Right lobe of liver (tissue), 6 donors: ENCODE data around the gene AZU1. TPM values are rescaled to one million over a fixed set of nuclear protein-coding genes. Genes with fewer than 3 reads are reported as not detected.

Experiments used
- ATAC-seq, 4 donors: fragments of 200-7000 bp; cut with Tn5 transposase; one replicate each; pipeline ENCODE4 v1.9.1; 2020; ENCODE audit warnings: mild to moderate bottlenecking in 4 of 4, moderate library complexity in 4 of 4
- DNase-seq, 3 donors: peaks; one replicate each; pipeline ENCODE4 v3.0.0-alpha.2; 2020
- H3K27ac ChIP-seq, 3 donors: fragments of 200-600 bp; one replicate each; pipeline ENCODE4 v1.8.0; 2022
- H3K27me3 ChIP-seq, 2 donors: fragments of 200-600 bp; one replicate each; pipeline ENCODE4 v1.8.0; 2022
- H3K36me3 ChIP-seq, 4 donors: fragments of 200-600 bp; sonication (generic) in 1 of 4; one replicate each; pipeline versions ENCODE4 v1.5.1 to v1.8.0; 2017 to 2022; ENCODE audit warnings: control low read depth in 1 of 4
- H3K4me1 ChIP-seq, 4 donors: fragments of 200-600 bp; sonication (generic) in 1 of 4; one replicate each; pipeline versions ENCODE4 v1.5.1 to v1.8.0; 2017 to 2022; ENCODE audit warnings: control low read depth in 1 of 4
- H3K4me3 ChIP-seq, 3 donors: fragments of 200-600 bp; one replicate each; pipeline ENCODE4 v1.8.0; 2022
- H3K9me3 ChIP-seq, 4 donors: fragments of 200-600 bp; sonication (generic) in 1 of 4; one replicate each; pipeline versions ENCODE4 v1.5.1 to v1.8.0; 2017 to 2022; ENCODE audit warnings: control low read depth in 1 of 4
- CTCF ChIP-seq, 4 donors: fragments of 200-600 bp in 3 of 4; fragments of 450-650 bp in 1 of 4; IDR thresholded peaks; one replicate each; pipeline versions ENCODE4 v1.5.1 to v1.8.0; 2016 to 2022; ENCODE audit warnings: antibody characterized with exemption in 4 of 4, mild to moderate bottlenecking in 2 of 4
- POLR2A ChIP-seq: fragments of 450-650 bp; IDR thresholded peaks from one replicate; pipeline ENCODE4 v1.6.1; 2017; ENCODE audit warnings: antibody characterized with exemption, mild to moderate bottlenecking
- WGBS: methylation state at CpG from one replicate; pipeline ENCODE4 v1.1.6; 2018; ENCODE audit warnings: low coverage, low lambda C conversion rate; ENCODE audit not compliant: insufficient coverage; ENCODE audit errors: missing lambda C conversion rate; 5-methylcytosine and 5-hydroxymethylcytosine counted together
- intact Hi-C, 2 donors: fragments of 100-400 bp; cut with DNase I; formaldehyde crosslinking; loops; one replicate each; pipeline versions ENCODE4 v1.11.2 to v1.14.1; 2022
- total RNA-seq, 6 experiments: library from RNA; depleted of rRNA in 2 of 6; stranded (reverse); fragments of >200 nt in 2 of 6; fragmentation: NEBNext Ultra II Directional in 3 of 6; extraction: Animal tissue kit (Norgen Biotek cat#: 25700) in 3 of 6; gene quantifications; one replicate each; pipeline versions ENCODE4 v1.1.0 to v1.2.4, GENCODE V29; 2016 to 2023
- donor health status: DM: no; HTN: yes; CAD: no.
- donor health status: DM: no; HTN: no; CAD: no.
- donor health status: DM: no; HTN: no; CAD: no.
- donor health status: DM: no; HTN: yes; CAD: no.
- donor health status: DM: no; HTN: yes; CAD: no.

AZU1 gene
- total RNA-seq, 6 experiments from 2014 or later, result 0.15 to 3.6 (median 1.8) TPM; not detected in 3

GRCh38 chr19:782185-782877, 45.3 kb upstream of the AZU1 start:
- Histone ChIP-seq H3K27me3 (no peaks in the 10 kb centered on the region), H3K27ac (peak overlapping the region; percentile 5 to 47 (median 14)), H3K4me3 (no peak overlapping the region), H3K36me3 (no peaks in the 10 kb centered on the region), H3K9me3 (no peaks in the 10 kb centered on the region), H3K4me1 (peaks cover 0 to 2% (median 0%) of the 10 kb centered on the region in 4 donors)
- no peak for DNase-seq
- TF ChIP-seq POLR2A (no peak), CTCF (IDR thresholded peaks at IDR 0.05) (no peak)
- intact Hi-C loops, result no loop called here
- ATAC-seq, result peak; percentile 47 to 55 (median 52)
- 35% methylated on average over 17 of the region's 29 CpGs for WGBS

- Histone ChIP-seq H3K9me3 (no peaks in the 10 kb centered on the region), H3K27me3 (no peaks in the 10 kb centered on the region), H3K4me1 (peaks cover 0 to 2% (median 0%) of the 10 kb centered on the region in 4 donors), H3K36me3 (no peaks in the 10 kb centered on the region), H3K4me3 (no peak overlapping the region), H3K27ac (peak overlapping the region in 2 of 3 donors; percentile 5 to 14)
- 42% methylated on average over 26 of the region's 30 CpGs for WGBS
- intact Hi-C loops, result no loop called here
- DNase-seq (no peak), ATAC-seq (peak; percentile 36 to 50 (median 46))
- TF ChIP-seq CTCF (IDR thresholded peaks at IDR 0.05), result no peak
- no peak for TF ChIP-seq POLR2A
Measured at GRCh38 chr19:782878-783668, 44.6 kb upstream of the AZU1 start.

- 65% methylated on average over 2 of the region's 13 CpGs for WGBS
- intact Hi-C loops, result no loop called here
- Histone ChIP-seq H3K4me1 (peaks cover 0 to 2% (median 0%) of the 10 kb centered on the region in 4 donors), H3K27me3 (no peaks in the 10 kb centered on the region), H3K36me3 (no peaks in the 10 kb centered on the region), H3K4me3 (no peak overlapping the region), H3K9me3 (no peaks in the 10 kb centered on the region), H3K27ac (no peak overlapping the region)
- DNase-seq, result no peak
- TF ChIP-seq CTCF (IDR thresholded peaks at IDR 0.05) (no peak), POLR2A (no peak)
- ATAC-seq, result peak in 2 of 4 donors; percentile 10 to 23
Measured at GRCh38 chr19:784541-784940, 43.1 kb upstream of the AZU1 start.

DNA sequence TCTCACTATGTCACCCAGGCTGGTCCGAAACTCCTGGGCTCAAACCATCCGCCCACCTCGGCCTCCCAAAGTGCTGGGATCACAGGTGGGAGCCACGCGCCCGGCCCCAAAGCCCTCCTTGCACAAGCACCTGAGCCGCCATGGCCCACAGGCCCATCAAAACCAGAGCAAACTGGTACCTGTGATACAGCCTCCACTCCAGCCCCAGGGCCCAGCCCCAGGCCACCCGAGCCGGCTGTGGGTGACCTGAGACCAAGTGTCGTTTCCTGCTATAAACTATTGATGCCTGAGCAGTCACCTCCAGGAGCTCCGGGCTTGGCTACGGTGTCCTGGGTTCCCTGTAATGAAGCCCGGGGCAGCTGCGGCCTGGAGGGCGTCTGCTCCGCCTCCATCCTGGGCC, 40.1 kb upstream of the AZU1 start:
- 93% methylated on average over 7 of the region's 16 CpGs for WGBS
- Histone ChIP-seq H3K27ac (no peak overlapping the region), H3K9me3 (no peaks in the 10 kb centered on the region), H3K36me3 (no peaks in the 10 kb centered on the region), H3K27me3 (no peaks in the 10 kb centered on the region), H3K4me3 (no peak overlapping the region), H3K4me1 (no peaks in the 10 kb centered on the region)
- intact Hi-C loops, result no loop called here
- DNase-seq, result no peak
- no peak for ATAC-seq
- no peak for TF ChIP-seq CTCF (IDR thresholded peaks at IDR 0.05)
- no peak for TF ChIP-seq POLR2A
